Stimulated activated CD4-positive, alpha-beta T cell treated with anti-CD3 and anti-CD28 coated beads, Interleukin-4, amount 100 ng/mL, for 4 hours (primary cell): ENCODE measurements around the gene CUTA.
"Not testable (repeated sequence)": the region's sequence is repeated elsewhere in the genome, so short reads cannot be mapped to it uniquely, and the experiment has no call there.

Experiments used
- DNase-seq, 2 experiments: peaks; one replicate each; pipeline ENCODE4 v3.0.0-alpha.2; 2020

CUTA gene

DNA sequence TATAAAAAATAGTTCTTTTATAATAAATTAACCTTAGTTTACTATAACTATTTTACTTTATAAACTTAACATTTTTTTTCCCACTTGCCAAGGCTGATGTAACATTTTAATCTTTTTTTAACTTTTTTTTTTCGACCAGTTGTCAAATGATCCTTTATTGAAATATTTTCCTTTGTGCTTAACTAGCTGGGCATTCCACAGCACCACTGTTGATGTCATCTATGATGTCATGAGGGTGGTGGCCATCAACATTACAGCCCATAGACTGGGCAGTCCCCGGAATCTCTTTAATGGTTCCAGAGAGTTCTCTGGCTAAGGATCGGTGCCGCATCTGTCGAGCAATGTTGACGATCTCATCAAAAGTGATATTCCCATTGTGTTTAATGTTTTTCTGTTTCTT lies 18.0 kb downstream of the CUTA start:
- DNase-seq, result not testable (repeated sequence)

DNA sequence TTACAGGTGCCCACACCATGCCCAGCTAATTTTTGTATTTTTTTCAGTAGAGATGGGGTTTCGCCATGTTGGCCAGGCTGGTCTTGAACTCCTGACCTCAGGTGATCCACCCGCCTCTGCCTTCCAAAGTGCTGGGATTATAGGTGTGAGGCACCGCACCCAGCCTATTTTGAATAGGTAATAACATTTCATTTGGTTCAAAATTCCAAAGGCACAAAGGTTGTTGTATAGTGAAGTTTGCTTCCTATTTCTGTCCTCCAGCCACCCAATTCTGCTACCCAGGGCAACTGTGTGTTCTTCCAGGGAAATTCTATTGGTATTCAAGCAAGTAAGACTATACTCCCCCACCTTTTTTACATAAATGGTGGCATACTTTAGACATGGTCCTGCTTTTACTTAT lies 19.3 kb downstream of the CUTA start:
- DNase-seq, result not testable (repeated sequence)

DNA sequence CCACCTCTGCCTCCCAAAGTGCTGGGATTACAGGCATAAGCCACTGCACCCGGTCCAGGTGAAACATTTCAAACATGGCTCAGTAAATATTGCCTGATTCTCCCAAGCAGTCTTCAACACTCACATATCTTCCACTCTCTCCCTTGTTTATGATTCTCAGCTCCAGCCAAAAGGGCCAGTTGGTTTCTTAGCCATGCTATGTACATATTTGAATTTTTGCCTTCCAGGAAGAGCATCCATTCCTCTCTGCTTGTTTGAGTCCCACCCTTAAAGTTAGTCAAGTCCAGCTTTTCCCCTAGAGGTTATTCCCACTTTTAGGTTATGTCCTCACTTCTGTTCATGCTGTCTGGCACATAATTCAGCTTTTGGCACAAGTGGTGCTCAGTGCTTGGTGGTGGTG lies 20.4 kb downstream of the CUTA start:
- no peak for DNase-seq

DNA sequence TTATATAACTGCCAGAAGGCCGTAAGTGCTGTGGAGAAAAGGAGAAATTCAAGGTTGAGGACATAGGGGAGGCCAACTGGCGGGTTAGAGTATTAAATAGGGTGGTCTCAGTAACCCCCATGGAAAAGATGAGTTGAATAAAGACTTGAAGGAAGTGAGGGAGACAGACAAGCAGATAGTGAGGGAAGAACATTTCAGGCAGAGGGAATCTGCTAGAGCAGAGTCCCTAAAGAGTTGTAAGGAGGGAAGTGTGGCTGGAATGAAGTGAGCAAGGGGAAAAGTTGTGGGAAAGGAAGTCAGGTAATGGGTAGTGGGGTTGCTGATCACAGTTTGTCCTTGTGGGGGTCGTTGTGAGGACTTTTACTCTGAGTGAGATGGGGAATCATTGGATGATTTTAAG lies 24.9 kb downstream of the CUTA start:
- DNase-seq, result no peak

DNA sequence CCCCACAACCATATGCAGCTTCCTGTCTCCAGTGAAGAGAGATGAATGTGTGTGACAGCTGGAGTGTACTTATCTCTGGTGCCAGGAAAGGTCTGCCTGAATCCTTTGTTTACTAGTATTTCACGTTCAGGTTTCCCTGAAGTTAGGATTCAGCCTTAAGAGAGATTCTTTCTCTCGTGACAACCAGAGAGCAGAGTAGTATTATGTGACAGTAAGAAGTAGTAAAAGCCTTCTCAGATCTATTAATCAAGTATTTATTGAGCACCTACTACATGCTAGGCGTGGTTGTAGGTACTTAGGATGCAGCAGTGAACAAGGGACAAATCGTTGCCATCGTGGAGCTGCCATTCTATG lies 25.3 kb downstream of the CUTA start:
- DNase-seq, result no peak

DNA sequence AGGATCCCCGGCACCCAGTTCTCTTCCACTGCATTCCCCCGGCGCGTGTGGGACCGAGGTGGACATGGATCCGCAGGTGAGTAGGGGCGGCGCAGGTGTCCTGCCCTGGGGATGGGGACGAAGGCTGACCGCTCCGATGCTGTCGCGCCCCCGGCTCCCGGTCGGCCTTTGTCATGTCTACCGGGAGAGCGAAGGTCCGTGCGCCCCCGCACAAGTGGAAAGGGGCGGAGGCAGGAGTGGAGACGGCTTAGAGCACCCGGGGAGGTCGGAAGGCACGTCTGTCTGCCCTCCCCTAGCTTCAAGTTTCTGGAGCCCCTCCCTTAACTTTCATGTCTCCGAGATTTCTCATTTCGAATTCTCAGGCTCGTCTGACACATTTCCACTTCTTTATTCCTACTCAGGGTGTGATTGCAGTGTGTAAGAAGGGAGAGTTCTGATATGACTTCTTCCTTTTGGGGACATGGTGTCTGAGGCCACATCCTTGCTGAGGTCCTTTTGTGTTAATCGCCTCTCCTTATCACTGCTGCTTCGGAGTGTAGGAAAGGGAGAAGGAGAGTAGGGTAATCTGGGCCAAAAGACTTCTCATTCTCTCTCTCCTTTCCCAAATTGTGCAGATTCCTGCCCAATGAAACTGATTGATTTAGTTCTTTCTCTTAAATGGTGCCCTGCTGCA lies 25.8 kb downstream of the CUTA start:
- DNase-seq, result peak in 1 of 2 experiments; percentile 22

DNA sequence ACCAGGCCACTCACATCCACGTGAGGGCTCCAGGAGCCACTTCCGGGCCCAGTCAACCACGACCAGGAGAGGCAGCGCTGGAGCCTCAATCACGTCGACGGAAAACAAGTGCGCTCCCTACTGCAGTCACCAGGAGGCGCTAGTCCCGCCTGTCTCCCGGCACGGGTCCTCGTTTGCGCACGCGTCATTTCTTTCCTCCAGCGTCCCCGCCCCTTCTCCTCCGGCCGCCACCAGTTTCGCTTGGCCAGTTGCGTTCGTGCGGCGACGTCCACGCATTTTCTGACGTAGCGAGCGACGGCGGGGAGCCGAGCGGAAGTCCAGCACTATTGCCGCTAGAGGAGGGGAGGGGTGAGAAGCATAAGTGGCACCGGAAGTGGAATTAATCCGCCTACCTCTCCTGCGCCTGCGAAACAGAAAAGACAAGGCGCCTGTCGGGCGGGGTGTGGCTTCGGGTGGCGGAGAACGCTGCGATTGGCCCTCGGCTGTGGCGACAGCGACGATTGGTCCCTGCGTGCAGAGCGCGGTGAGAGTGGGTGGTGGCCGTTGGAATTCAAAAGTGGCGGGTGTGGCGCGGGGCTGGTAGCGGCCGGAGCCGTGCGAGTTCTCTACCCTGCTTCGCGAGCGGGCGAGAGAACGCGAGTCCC lies 26.5 kb downstream of the CUTA start, which contains the start of gene KIFC1:
Gene KIFC1, plus strand, starts transcription at position 546 of the 644 bp plus-strand sequence. CDS start 163 bp downstream, outside the sequence.
- peak; percentile 96 to 98 for DNase-seq

DNA sequence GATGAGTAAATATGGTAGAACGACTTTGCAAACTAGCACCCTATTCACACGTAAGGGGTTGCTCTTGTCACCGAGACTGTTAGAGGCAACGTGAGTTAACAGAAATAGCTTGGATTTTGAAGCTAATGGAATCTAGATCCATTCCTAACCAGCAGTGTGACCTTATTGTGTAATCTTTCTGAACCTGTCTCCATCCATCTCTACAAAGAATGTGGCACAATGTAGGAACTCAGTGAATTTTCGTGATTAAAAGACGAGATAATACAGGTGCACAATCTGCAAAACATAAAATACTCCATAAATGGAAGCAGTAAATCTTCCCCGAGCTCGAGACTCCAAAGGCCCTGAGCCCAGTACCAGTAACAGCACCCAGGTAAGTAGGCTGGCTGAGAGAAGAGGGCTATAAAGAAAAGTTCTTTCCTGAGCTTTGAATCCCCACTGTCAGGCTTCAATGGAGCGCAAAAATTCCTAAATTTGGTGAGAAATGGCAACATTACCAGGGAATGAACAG lies 27.1 kb downstream of the CUTA start:
- DNase-seq, result no peak

DNA sequence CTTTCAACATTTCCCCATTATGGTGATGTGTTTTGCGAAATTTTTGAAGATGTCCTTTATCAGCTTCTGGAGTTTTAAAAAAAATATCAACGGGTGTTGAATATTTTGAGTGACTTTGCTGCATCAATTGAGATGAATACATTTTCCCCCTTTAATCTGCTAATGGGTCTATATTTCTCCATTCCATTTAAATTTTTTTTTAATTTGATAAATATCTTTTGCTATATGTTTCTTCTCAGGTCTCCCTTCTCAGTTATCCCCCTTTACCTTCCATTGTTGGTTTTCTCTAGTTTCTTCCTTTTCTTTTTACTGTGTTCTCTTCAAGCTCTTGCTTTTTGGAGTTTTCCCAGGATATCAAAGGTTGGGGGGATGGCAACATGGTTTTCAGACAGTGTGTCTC lies 27.7 kb downstream of the CUTA start:
- no peak for DNase-seq

DNA sequence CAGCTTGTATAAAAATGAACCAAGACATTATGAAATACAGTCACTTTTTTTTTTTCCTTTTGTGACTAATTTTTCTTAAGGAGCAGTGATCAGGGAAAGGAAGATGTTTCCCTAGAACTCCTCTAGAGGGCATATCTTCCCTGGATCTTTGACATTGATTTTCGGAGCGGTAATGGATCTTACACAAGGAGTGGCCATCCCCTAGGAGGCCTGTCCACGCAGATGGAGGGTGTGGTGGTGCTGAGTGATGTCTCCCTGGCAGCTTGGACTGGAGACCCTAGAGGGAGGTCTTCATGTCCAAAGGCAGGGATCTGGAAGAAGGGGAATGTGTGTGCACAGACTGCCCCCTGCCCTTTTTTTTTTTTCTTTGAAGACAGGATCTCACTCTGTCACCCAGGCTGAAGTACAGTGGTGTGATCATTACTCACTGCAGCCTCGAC lies 33.3 kb downstream of the CUTA start:
- no peak for DNase-seq

DNA sequence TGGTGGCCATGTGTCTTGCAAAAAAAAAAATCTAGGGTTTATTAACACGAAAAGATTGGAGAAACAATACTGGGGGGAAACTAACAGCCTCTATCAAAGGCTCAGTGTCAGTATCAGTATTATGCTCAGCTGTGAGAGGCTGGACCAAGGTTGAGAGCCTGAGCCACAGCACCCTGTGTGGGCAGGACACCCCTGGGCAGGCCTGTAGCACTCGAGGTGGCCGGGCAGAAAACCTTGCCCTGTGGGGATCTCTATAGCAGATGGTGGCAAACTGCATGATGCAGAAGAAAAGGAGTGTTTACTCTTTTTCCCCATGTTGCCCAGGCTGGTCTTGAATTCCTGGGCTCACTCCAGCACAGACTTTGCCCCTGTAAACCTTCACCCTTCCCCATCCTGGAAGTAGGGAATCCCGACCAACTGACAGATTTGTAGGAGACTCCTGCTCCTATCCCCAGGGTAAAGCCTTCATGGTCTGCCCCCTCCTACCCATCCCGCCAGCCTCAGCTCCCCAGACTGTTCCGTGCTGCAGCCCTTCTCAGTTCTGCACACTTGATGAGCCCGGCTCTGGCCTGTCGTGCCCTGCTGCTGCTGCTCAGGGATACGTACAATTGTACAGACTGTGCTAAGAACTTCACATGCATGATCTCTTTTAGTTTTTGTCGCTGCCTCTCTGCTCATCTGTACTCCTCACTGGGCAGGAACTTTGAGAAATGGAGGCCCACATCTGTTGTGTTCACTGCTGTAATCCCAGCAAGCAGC lies 34.3 kb downstream of the CUTA start:
- no peak for DNase-seq

DNA sequence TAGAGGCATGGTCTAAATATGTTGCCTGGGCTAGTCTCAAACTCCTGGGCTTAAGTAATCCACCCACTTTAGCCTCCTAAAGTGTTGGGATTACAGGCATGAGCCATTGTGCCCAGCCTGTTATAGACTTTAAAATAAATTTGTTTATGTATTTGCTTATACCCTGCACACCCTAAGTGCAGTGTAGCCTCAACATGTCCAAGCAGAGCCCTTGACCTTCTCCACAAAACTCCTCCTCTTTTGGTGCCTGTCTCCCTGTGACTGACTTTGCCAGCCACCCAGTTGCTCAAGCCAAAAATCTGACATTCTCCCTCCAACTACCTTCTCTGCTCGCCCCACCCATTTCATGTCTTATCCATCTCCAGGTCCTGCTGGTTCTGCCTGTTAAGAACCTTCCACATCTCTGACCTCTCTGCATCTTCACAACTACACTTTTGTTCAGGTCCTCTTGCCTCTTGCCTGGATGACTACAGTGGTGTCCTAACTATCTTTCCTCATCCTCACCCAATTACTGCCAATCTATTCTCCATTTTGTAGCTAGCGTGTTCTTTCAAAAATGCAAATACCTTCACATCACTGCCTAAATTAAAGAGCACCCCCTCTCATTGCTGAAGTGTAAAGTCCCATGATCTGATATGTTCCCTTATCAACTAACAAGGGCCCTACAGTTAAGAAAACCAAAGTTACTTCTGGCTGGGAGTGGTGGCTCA lies 37.5 kb downstream of the CUTA start:
- DNase-seq, result no peak

DNA sequence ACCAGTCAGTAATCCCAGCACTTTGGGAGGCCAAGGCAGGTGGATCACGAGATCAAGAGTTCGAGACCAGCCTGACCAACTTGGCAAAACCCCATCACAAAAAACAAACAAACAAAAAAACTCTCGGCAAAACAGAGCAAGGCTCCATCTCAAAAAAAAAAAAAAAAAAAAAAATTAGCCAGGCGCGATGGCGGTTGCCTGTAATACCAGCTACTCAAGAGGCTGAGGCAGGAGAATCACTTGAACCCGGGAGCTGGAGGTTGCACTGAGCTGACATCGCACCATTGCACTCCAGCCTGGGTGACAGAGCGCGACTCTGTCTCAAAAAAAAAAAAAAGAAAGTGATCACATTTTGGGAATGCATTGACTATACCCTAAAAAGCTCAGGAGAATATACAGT lies 38.7 kb downstream of the CUTA start:
- not testable (repeated sequence) for DNase-seq

DNA sequence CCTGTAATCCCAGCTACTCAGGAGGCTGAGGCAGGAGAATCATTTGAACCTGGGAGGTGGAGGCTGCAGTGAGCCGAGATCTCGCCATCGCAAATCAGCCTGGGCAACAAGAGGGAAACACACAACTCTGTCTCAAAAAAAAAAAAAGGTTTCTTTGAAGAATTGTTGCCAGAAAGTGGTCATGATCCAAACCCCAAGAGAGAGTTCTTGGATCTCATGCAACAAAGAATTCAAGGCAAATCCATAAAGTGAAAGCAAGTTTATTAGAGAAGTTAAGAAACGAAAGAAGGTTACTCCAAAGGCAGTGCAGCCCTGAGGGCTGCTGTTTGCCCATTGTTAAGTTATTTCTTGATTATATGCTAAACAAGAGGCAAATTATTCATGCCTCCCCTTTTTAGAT lies 40.7 kb downstream of the CUTA start:
- no peak for DNase-seq

DNA sequence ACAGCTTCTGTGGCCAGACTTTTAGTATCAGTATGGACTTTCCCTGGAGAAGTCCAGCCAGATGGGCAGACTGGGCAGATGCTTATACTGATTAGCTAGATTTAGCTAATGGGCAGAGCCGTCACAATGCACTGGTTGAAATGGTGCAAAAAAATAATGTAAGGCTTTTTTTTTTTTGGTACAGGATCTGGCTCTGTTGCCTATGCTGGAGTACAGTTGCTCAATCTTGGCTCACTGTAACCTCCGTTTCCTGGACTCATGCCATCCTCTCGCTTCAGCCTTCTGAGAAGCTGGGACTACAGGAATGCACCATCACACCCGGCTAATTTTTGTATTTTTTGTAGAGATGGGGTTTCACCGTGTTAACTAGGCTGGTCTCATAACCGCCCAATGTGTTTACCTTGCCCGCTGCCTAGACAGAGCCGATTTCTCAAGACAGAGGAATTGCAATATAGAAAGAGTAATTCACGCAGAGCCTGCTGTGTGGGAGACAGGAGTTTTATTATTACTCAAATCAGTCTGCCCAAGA lies 42.7 kb downstream of the CUTA start:
- DNase-seq, result no peak

DNA sequence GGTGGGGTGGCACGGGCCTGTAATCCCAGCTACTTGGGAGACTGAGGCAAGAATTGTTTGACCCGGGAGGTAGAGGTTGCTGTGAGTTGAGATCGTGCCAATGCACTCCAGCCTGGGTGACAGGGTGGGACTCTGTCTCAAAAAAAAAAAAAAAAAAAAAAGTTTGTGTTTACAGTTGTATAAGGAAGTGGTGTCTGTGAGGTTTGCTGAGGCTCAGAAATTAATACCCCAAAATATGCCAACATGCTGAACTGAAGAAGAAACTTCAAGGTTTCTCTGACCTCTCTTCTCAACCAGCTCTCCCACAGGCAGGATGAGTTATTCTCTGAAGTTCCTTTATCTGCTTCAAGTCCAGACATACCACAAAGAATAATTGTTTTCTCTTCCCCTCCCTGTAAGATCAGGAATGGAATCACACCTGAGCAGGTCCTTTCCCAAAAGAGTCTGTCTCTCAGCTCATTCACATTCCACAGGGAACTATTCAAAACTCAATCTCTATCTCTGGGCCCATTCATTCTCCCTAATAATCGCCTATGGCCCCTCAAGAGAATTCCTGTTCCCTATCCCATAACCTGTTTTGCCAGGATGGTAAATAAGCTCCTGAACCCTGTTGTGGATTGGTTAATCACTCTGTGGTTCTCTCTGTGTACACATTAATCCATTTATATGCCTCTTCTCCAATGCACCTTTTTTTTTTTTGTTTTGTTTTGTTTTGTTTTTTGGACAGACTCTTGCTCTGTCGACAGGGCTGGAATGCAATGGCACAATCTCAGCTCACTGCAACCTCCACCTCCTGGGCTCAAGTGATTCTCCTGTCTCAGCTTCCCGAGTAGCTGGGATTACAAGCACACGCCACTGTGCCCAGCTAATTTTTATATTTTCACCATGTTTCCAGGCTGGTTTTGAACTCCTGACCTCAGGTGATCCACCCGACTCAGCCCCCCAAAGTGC lies 43.7 kb downstream of the CUTA start:
- DNase-seq, result no peak

DNA sequence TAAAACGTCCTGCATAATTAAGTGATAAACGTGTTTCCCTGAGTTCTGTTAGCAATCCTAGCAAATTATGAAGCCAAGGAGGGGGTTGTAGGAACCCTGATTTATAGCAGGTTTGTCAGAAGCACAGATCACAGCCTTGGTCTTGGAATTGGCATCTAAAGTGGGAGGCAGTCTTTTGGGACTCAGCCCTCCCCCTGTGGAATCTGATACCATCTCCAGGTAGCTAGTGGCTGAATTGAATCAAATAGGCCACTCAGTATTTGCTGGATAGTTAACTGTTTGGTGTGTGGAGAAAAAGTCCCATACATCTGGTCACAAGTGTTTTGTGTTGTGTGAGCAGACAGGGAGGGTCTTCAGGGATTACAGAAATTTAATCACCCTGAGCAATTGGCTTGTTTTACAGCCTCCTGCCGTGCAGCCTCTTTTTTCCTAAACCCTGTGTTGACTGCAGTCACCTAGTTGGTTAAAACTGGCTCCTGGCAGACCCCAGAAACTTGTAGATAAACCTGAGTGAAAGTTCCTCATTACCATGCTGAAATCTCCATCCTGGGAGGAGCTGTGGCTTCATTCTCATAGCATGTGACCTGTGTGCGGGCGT lies 45.3 kb downstream of the CUTA start:
- DNase-seq, result no peak

DNA sequence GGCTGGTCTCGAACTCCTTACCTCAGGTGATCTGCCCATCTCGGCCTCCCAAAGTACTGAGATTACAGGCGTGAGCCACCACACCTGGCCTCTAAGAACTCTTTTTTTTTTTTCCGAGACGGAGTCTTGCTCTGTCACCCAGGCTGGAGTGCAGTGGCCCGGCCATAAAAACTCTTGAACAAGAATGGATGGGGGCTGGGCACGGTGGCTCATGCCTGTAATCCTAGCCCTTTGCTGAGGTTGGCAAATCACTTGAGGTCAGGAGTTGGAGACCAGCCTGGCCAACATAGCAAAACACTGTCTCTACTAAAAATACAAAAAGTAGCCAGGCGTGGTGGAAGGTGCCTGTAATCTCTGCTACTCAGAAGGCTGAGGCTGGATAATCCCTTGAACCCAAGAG lies 46.0 kb downstream of the CUTA start:
- DNase-seq, result not testable (repeated sequence)

DNA sequence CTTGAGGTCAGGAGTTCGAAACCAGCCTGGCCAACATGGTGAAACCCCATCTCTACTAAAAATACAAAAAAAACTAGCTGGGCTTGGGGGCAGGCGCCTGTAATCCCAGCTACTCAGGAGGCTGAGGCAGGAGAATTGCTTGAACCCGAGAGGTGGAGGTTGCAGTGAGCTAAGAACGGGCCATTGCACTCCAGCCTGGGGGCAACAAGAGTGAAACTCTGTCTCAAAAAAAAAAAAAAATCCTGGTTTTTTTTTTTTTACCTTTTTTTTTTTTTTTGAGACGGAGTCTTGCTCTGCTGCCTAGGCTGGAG lies 50.2 kb downstream of the CUTA start:
- DNase-seq, result not testable (repeated sequence)

DNA sequence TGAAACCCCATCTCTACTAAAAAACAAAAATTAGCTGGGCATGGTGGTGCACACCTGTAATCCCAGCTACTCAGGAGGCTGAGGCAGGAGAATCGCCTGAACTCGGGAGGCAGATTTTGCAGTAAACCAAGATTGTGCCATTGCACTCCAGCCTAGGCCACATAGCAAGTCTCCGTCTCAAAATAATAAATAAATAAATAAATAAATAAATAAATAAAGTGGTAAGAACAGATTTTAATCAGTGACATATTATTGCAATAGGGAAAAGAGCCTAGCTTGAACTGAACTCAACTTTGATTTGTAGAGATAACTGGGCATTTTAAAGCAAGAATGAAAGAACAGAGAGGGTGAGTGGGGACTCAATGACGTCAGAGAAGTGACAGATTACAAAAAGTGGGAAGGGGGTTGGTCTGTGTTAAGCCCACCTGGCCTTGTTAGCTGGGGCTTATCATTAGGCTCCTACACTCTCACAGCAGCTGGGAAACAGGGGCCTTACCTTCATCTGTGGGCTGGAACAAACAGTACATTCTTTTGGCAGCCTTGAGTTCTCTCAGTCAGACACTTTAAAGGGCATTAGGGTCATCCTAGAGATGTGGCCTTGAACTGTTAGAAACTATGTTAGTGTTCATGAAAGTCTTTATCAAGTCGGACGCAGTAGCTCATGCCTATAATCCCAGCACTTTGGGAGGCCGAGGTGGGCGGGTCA lies 50.7 kb downstream of the CUTA start:
- no peak for DNase-seq
